Stimulated activated CD4-positive, alpha-beta T cell treated with anti-CD3 and anti-CD28 coated beads, TNF-alpha, amount 100 ng/mL, for 1 hour (primary cell): ENCODE data around the gene PPM1L.

Experiments
- DNase-seq, 3 donors: peaks; one replicate each; pipeline ENCODE4 v3.0.0-alpha.2; 2020; ENCODE audit warnings: low read depth in 3 of 3, low spot score in 1 of 3

The PPM1L gene

GRCh38 chr3:160763073-160763472, 7.0 kb downstream of the PPM1L start:
- DNase-seq = no peak

- no peak for DNase-seq
Observed at GRCh38 chr3:160765211-160765610, 9.2 kb downstream of the PPM1L start.

- DNase-seq = no peak
Observed at GRCh38 chr3:160768031-160768430, 12.0 kb downstream of the PPM1L start.

GRCh38 chr3:160768918-160769317, 12.9 kb downstream of the PPM1L start:
- no peak for DNase-seq

- DNase-seq = no peak
Observed at GRCh38 chr3:160771811-160772459, 15.9 kb downstream of the PPM1L start.

- no peak for DNase-seq
Observed at GRCh38 chr3:160773722-160774121, 17.7 kb downstream of the PPM1L start.

- DNase-seq = no peak
Observed at GRCh38 chr3:160774172-160774571, 18.1 kb downstream of the PPM1L start.

- DNase-seq = no peak
Observed at GRCh38 chr3:160778480-160778879, 22.4 kb downstream of the PPM1L start.

- no peak for DNase-seq
Observed at GRCh38 chr3:160779040-160779439, 23.0 kb downstream of the PPM1L start.

- no peak for DNase-seq
Observed at GRCh38 chr3:160780245-160780644, 24.2 kb downstream of the PPM1L start.

GRCh38 chr3:160781402-160781801, 25.4 kb downstream of the PPM1L start:
- DNase-seq = no peak

GRCh38 chr3:160781863-160782262, 25.8 kb downstream of the PPM1L start:
- DNase-seq = no peak

- no peak for DNase-seq
Observed at GRCh38 chr3:160784853-160785252, 28.8 kb downstream of the PPM1L start.

GRCh38 chr3:160790726-160791125, 34.7 kb downstream of the PPM1L start:
- DNase-seq = no peak

GRCh38 chr3:160792540-160792939, 36.5 kb downstream of the PPM1L start:
- DNase-seq = no peak

GRCh38 chr3:160793722-160794252, 37.8 kb downstream of the PPM1L start:
- DNase-seq = no peak

GRCh38 chr3:160796089-160796812, 40.2 kb downstream of the PPM1L start:
- DNase-seq = no peak

- DNase-seq = no peak
Observed at GRCh38 chr3:160796813-160797164, 40.8 kb downstream of the PPM1L start.

- DNase-seq = no peak
Observed at GRCh38 chr3:160797356-160797755, 41.3 kb downstream of the PPM1L start.

- DNase-seq = no peak
Observed at GRCh38 chr3:160801386-160802118, 45.5 kb downstream of the PPM1L start.

- DNase-seq = no peak
Observed at GRCh38 chr3:160804762-160805161, 48.7 kb downstream of the PPM1L start.

GRCh38 chr3:160806094-160806493, 50.1 kb downstream of the PPM1L start:
- DNase-seq = no peak
